ENCODE data around the gene LRRC3. TPM values are rescaled to one million over a fixed set of nuclear protein-coding genes. Genes with fewer than 3 reads are reported as not detected.

The LRRC3 gene
- total RNA-seq, 2 donors from 2014 or later = 3.5 TPM

DNA sequence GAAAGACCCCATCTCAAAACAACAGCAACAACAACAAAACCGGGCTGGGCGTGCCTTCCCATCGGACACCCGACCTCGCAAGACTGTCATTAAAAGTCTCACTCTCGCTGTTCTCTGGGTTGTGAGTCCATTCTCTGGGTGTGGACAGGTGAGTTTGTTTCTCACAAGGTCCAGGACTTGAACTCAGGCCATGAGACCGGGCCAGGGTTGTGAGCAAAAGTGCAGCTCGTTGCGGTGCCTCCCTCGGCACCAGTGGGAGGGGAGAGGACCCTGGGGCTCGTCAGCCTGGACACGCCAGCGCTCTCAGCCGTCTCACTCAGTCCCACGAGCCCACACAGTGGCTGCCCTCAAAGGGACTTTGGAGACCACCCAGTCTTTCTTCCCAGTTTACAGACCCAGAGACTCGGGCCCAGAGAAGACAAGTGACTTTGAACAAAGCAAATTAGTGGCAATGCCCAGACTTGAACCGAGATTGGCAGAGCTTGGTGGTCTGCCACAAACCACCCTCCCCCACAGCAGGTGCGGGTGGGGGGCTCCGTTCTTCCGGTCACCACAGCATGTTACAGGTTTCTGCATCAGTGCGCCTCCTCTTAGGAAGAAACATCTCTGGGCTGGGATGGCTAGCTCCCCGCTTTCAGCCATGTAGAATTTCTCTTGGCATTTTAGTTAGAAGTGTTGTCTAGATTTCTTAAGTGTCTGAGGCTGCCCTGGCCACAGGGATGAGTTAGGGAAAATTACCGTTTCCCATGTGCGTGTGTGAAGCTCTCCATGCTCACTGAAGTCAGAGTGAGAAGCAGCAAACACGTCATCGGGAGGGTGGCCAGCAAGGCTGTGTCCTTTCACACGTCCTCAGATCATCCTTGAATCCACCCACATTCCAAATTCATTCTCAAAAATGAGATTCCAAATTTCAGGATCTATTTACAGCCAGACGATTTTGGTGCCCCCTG, 28.3 kb downstream of the LRRC3 start:
- Mint-ChIP-seq H3K27me3 (peaks cover 4% of the 10 kb centered on the region), H3K36me3 (ENCODE audit: low read depth) (no peaks in the 10 kb centered on the region), H3K4me3 (no peak overlapping the region), H3K9me3 (no peaks in the 10 kb centered on the region), H3K4me1 (peaks cover 6% of the 10 kb centered on the region), H3K27ac (no peak overlapping the region)
- no peak for ATAC-seq (replicated peaks)

DNA sequence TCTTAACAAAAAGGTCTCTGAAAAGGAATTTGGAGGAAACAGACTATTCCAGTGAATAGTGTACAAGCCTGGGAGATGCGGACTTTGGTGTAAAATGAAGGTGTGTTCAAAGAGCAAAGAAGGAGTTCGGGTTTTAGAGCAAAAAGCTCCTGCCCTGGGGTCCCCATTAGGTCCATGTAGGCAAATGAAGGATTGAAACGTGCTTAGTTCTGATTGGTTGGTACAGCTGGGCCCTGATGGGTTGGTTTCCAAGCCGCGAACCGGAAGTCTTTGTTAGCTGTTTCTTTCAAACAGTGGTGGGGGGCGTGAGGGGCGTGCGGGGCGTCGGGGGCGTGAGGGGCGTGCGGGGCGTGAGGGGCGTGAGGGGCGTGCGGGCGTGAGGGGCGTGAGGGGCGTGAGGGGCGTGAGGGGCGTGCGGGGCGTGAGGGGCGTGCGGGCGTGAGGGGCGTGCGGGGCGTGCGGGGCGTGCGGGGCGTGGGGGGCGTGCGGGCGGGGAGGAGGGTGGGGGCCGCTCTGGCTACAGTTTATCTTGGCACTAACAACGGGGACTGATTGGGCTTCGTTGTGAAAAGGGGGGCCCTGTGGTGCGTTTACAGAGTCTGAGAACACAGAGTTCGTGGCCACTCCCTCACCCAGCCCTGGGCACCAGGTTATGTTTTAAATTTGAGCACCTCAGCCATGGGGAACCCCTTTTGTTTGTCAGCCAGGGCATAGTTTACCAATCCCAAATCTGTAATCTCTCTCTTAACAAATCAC, 29.4 kb downstream of the LRRC3 start:
- Mint-ChIP-seq H3K36me3 (ENCODE audit: low read depth) (no peaks in the 10 kb centered on the region), H3K27ac (no peak overlapping the region), H3K27me3 (peaks cover 8% of the 10 kb centered on the region), H3K4me1 (no peaks in the 10 kb centered on the region), H3K4me3 (no peak overlapping the region), H3K9me3 (no peaks in the 10 kb centered on the region)
- ATAC-seq (replicated peaks) = no peak

DNA sequence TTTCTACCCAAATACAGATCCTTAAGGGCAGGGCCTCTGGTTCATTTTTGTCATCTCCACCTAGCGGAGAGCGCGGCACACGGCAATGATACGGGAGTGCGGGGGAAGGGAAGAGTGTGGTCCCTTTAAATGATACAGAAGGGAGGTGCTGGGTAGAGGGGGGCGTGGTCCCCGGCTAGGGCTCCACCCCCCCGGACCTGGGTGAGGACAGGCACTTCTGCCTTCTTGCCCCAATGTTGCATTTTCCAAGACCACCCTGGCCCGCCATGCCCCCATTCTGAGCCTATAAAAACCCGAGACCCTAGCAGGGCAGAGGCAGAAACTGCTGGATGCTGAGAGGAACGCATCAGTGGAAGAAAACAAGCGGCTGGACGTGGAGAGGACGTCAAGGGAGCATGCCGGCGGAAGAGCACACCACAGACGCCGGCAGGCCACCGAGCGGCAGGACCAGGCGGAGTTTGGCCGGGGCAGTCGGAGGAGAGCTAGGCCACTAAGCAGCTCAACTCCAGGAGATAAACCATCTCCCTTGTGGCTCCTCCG, 30.0 kb downstream of the LRRC3 start:
- Mint-ChIP-seq H3K36me3 (ENCODE audit: low read depth) (no peaks in the 10 kb centered on the region), H3K27me3 (peaks cover 8% of the 10 kb centered on the region), H3K4me3 (no peak overlapping the region), H3K4me1 (no peaks in the 10 kb centered on the region), H3K27ac (no peak overlapping the region), H3K9me3 (no peaks in the 10 kb centered on the region)
- ATAC-seq (replicated peaks) = peak; percentile 45

DNA sequence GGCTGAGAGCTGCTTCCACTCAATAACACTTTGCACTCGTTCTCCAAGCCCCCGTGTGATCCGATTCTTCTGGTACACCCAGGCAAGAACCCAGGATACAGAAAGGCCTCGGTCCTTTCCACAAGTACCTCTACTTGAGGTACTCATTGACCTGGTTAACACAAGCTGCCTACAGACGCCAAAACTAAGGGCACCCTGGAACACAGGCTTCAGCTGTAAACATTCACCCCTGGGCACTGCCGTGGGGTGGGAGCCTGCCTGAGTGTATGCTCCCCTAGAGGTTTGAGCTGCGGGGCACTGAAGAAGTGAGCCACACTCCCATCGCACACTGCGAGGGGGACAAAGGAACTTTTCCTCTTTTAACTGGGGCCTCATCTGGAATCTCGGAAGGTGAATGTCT, 30.5 kb downstream of the LRRC3 start:
- no peak for ATAC-seq (replicated peaks)
- H3K4me3 Mint-ChIP-seq = no peak overlapping the region
- no peak overlapping the region for H3K27ac Mint-ChIP-seq
- no peaks in the 10 kb centered on the region for H3K4me1 Mint-ChIP-seq
- no peaks in the 10 kb centered on the region for H3K36me3 Mint-ChIP-seq (ENCODE audit: low read depth)
- no peaks in the 10 kb centered on the region for H3K9me3 Mint-ChIP-seq
- H3K27me3 Mint-ChIP-seq = peaks cover 8% of the 10 kb centered on the region

DNA sequence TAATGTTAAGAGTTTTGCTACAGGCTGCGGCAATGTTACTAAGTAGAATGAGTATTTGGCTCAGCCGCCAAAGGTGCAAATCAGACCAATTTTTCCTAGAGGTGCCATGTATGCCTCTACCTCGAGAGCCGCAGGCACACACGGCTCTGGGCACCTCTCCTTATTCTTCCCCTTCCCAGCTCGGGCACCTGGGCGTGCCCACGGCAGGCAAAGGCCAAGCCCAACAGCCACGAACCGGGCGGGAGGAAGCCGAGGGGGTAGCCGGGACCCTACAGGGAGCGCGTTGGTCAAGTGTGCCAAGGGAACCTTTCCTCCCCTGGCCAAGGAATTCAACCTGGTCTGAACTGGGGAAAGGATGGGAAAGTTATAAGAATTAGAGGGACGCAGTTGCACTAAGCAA, 31.0 kb downstream of the LRRC3 start:
- ATAC-seq (replicated peaks) = no peak
- no peaks in the 10 kb centered on the region for H3K36me3 Mint-ChIP-seq (ENCODE audit: low read depth)
- no peaks in the 10 kb centered on the region for H3K9me3 Mint-ChIP-seq
- H3K27me3 Mint-ChIP-seq = peaks cover 8% of the 10 kb centered on the region
- no peak overlapping the region for H3K27ac Mint-ChIP-seq
- no peak overlapping the region for H3K4me3 Mint-ChIP-seq
- H3K4me1 Mint-ChIP-seq = no peaks in the 10 kb centered on the region

DNA sequence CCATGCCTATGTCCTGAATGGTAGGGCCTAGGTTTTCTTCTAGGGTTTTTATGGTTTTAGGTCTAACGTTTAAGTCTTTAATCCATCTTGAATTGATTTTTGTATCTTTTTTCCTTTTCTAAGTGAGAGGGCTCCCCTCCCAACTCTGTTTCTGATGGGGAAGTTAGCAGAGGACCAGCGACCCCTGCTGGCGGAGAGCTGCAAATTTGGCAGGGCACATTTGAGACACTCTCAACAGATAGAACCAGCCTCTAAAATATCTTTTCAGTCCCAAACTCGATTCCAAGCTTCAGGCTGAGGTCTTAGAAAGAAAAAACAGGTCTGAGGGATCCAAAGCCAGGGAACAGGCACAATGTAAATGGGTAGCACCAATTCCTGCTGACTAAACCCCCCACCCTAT, 32.5 kb downstream of the LRRC3 start:
- no peaks in the 10 kb centered on the region for H3K36me3 Mint-ChIP-seq (ENCODE audit: low read depth)
- H3K4me3 Mint-ChIP-seq = no peak overlapping the region
- H3K27ac Mint-ChIP-seq = no peak overlapping the region
- H3K4me1 Mint-ChIP-seq = peaks cover 10% of the 10 kb centered on the region
- H3K27me3 Mint-ChIP-seq = peaks cover 18% of the 10 kb centered on the region
- peak; percentile 48 for ATAC-seq (replicated peaks)
- H3K9me3 Mint-ChIP-seq = peaks cover 8% of the 10 kb centered on the region

DNA sequence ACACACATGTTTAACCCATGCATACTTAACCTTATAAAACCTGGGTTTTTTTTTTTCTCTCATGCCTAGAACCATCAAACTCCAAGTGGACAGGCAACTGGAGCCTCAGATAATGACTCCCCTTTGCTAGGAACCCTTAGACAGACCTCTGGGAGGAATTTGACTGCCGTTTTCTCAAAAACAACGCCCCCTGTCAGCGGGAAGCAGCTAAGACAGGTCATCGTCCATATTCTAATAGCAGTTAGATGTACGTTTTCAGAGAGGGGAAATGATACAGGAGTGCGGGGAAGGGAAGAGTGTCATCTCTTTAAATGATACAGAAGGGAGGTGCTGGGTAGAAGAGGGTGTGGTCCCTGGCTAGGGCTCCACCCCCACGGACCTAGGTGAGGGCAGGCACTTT, 34.7 kb downstream of the LRRC3 start:
- peaks cover 14% of the 10 kb centered on the region for H3K9me3 Mint-ChIP-seq
- no peak overlapping the region for H3K4me3 Mint-ChIP-seq
- no peaks in the 10 kb centered on the region for H3K36me3 Mint-ChIP-seq (ENCODE audit: low read depth)
- ATAC-seq (replicated peaks) = no peak
- peaks cover 11% of the 10 kb centered on the region for H3K4me1 Mint-ChIP-seq
- peaks cover 14% of the 10 kb centered on the region for H3K27me3 Mint-ChIP-seq
- H3K27ac Mint-ChIP-seq = peak overlapping the region; percentile 71

DNA sequence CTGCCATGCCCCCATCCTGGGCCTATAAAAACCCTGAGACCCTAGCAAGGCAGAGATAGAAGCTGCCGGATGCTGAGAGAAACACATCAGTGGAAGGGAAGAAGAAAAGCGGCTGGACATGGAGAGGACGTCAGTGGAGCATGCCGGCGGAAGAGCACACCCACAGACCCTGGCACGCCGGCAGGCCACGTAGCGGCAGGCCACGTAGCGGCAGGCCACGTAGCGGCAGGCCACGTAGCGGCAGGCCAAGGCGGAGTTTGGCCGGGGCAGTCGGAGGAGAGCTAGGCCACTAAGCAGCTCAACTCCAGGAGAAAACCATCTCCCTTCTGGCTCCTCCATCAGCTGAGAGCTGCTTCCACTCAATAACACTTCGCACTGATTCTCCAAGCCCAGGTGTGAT, 35.1 kb downstream of the LRRC3 start:
- ATAC-seq (replicated peaks) = no peak
- Mint-ChIP-seq H3K4me1 (peaks cover 11% of the 10 kb centered on the region), H3K27ac (peak overlapping the region; percentile 71), H3K4me3 (no peak overlapping the region), H3K27me3 (peaks cover 17% of the 10 kb centered on the region), H3K9me3 (peaks cover 14% of the 10 kb centered on the region), H3K36me3 (ENCODE audit: low read depth) (no peaks in the 10 kb centered on the region)

DNA sequence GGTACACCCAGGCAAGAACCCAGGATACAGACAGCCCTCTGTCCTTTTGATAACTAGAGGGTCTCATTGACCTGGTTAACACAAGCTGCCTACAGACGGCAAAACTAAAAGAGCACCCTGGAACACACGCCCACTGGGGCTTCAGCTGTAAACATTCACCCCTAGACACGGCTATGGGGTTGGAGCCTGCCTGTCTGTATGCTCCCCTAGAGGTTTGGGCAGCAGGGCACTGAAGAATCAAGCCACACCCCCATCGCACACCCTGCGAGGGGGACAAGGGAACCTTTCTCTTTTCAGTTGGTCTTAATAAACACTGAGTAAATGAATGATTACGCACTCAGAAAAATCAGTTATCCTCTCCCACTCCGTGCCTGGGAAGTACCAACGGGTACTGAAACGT, 35.5 kb downstream of the LRRC3 start:
- Mint-ChIP-seq H3K36me3 (ENCODE audit: low read depth) (no peaks in the 10 kb centered on the region), H3K27ac (no peak overlapping the region), H3K4me3 (no peak overlapping the region), H3K9me3 (peaks cover 14% of the 10 kb centered on the region), H3K27me3 (peaks cover 21% of the 10 kb centered on the region), H3K4me1 (peaks cover 11% of the 10 kb centered on the region)
- no peak for ATAC-seq (replicated peaks)

DNA sequence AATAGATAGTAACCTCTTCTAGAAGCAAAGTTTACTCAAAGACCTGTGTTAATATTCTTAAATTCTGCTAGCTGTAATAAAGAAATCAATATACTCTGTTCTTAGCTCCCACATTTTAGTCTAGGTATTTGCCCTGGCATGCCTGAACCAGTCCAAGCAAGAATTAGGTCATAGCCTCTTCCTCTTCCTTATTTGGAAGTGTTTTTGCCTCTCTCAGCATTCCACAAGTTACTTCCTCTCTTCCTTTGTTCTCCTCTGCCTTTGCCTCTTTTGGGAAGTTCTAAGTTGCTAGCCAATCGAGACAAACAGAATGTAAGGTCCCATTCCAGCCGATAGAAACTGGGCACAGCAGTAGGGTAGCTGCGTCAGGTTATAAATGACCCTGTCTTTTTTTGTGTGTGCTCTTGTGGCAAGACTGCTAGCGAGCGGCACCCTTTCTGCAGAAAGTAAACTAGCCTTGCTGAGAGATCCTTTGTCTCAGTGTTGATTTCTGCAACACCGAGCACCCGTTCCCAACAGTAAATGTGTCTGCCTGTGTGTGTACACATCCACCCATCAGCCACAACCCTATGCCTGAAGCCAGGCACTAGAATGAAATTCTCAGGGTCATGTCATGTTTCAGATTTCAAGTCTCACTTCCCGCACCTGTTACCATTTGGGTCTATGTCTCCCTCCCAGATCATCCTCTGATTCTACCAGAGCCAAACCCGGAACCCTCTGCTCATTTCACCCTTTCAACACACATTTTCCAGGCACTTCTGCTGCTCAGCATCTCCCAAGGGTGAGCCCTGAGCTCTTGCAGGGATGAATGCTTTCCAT, 37.5 kb downstream of the LRRC3 start:
- no peak for ATAC-seq (replicated peaks)
- Mint-ChIP-seq H3K27ac (peak overlapping the region; percentile 77), H3K27me3 (peaks cover 26% of the 10 kb centered on the region), H3K4me1 (peaks cover 11% of the 10 kb centered on the region), H3K36me3 (ENCODE audit: low read depth) (no peaks in the 10 kb centered on the region), H3K9me3 (peaks cover 14% of the 10 kb centered on the region), H3K4me3 (peak overlapping the region; percentile 27)

DNA sequence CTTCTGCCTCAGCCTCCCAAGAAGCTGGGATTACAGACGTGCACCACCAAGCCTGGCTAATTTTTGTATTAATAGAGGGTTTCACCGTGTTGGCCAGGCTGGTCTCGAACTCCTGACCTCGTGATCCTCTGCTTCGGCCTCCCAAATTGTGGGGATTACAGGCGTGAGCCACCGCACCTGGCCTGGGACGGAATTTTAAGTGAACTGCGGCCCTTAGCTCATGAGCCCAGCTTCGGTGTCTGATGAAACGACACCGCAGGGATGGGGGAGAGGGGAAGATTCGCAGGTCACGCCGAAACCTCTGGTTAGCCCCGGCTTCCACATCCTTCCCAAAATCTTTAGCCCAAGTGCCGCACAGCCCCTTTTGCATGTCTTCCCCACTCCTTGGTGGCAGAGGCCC, 39.1 kb downstream of the LRRC3 start:
- Mint-ChIP-seq H3K36me3 (ENCODE audit: low read depth) (no peaks in the 10 kb centered on the region), H3K9me3 (peaks cover 14% of the 10 kb centered on the region), H3K27me3 (peaks cover 22% of the 10 kb centered on the region), H3K27ac (no peak overlapping the region), H3K4me3 (no peak overlapping the region), H3K4me1 (peaks cover 11% of the 10 kb centered on the region)
- ATAC-seq (replicated peaks) = no peak

DNA sequence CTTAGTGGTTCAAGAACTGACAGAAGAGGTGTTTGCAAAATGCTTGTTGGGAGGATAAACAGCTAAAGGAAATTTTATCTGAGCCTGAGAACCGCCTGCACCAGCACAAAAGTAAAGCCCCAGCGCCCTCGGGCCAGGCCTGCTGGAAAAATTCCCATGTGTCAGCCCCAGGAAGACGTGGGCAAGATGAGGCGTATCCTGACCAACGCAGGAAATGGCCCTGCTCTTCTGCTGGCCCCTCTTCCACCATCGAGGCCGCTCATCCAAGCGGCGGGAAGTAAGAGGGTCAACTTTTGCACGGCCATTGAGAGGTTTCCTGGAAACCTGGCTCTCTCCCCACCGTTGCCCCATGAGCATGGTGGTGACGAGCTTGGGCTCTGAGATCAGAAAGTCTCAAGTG, 39.6 kb downstream of the LRRC3 start:
- peaks cover 22% of the 10 kb centered on the region for H3K27me3 Mint-ChIP-seq
- no peak overlapping the region for H3K4me3 Mint-ChIP-seq
- H3K9me3 Mint-ChIP-seq = peaks cover 14% of the 10 kb centered on the region
- H3K36me3 Mint-ChIP-seq (ENCODE audit: low read depth) = no peaks in the 10 kb centered on the region
- ATAC-seq (replicated peaks) = no peak
- peaks cover 11% of the 10 kb centered on the region for H3K4me1 Mint-ChIP-seq
- H3K27ac Mint-ChIP-seq = no peak overlapping the region

DNA sequence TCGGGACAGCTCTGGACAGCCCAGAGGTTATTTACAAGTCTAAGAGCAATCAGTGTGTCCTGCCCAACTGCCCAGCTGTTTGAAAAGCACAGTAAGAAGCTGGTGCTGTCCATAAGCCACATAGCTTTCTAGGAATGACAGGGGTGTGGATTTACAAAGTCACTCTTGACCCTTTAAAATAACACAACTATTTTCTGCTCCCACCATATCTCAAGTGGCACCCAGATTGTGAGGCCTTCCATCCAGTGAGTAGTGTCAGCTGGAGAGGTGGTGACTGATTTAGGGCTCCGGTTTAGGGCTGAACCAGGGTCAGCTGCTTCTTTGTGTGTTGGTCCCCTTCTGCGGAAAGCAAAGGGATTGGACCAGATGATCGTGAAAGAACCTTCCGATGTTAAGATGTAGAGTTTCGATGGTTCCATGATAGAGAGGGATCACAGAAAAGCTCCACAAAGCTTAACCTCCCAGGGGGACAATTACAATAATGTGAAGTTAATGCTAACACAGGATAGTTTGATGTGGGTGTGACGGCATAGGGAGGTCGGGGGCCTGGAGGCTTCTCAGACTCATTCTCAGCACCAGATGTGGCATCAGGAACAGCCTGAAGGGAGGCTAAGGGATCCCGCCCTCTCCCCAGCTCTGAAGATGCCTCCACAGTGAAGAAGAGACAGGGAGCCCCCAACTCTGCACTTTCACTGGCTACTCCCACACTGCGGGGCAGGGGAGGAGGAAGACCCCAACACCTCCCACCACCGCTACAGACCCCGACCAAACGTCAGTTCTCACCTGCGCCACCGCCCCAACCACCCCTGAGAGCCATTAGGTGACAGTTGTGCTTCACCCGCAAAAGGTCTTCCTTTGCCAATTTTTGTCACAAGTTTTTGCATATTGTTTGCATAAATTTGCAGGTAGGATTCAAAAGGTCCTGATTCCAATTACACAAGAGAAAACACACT, 40.6 kb downstream of the LRRC3 start:
- no peak for ATAC-seq (replicated peaks)
- no peaks in the 10 kb centered on the region for H3K36me3 Mint-ChIP-seq (ENCODE audit: low read depth)
- no peak overlapping the region for H3K4me3 Mint-ChIP-seq
- peaks cover 14% of the 10 kb centered on the region for H3K9me3 Mint-ChIP-seq
- no peak overlapping the region for H3K27ac Mint-ChIP-seq
- H3K4me1 Mint-ChIP-seq = peaks cover 11% of the 10 kb centered on the region
- peaks cover 22% of the 10 kb centered on the region for H3K27me3 Mint-ChIP-seq

Data from activated T-helper 17 cell treated with anti-CD3 and anti-CD28 coated beads, Interleukin-2, amount 50 U/mL, for 72 hours (primary cell).